Activated gamma-delta T cell (primary cell): ENCODE data around the gene SH3RF1.

Experiments
- DNase-seq: peaks from one replicate; lab custom pipeline; 2025; lab: John Stamatoyannopoulos, UW

SH3RF1 gene

GRCh38 chr4:169064296-169064695 is 206.5 kb downstream of the SH3RF1 start:
- no peak for DNase-seq

GRCh38 chr4:169063441-169063840 is 207.3 kb downstream of the SH3RF1 start:
- DNase-seq, result no peak

GRCh38 chr4:169062897-169063244 is 207.9 kb downstream of the SH3RF1 start:
- no peak for DNase-seq

GRCh38 chr4:169061386-169061785 is 209.4 kb downstream of the SH3RF1 start:
- no peak for DNase-seq

GRCh38 chr4:169060391-169061091 is 210.2 kb downstream of the SH3RF1 start:
- no peak for DNase-seq

GRCh38 chr4:169059306-169060211 is 211.2 kb downstream of the SH3RF1 start:
- DNase-seq, result no peak

GRCh38 chr4:169058312-169058711 is 212.4 kb downstream of the SH3RF1 start:
- DNase-seq, result no peak

- no peak for DNase-seq
These were observed 215.9 kb downstream of the SH3RF1 start for GRCh38 chr4:169054879-169055278.

GRCh38 chr4:169052594-169052945 is 218.2 kb downstream of the SH3RF1 start:
- no peak for DNase-seq

- no peak for DNase-seq
These were observed 218.8 kb downstream of the SH3RF1 start for GRCh38 chr4:169051761-169052593.

- DNase-seq, result no peak
These were observed 219.6 kb downstream of the SH3RF1 start for GRCh38 chr4:169050881-169051760.

- no peak for DNase-seq
These were observed 220.5 kb downstream of the SH3RF1 start for GRCh38 chr4:169050284-169050683.

- no peak for DNase-seq
These were observed 221.8 kb downstream of the SH3RF1 start for GRCh38 chr4:169048868-169049414.

- DNase-seq, result no peak
These were observed 222.8 kb downstream of the SH3RF1 start for GRCh38 chr4:169047956-169048355.

GRCh38 chr4:169045862-169046584 is 224.7 kb downstream of the SH3RF1 start:
- DNase-seq, result no peak

GRCh38 chr4:169044714-169045447 is 225.9 kb downstream of the SH3RF1 start:
- no peak for DNase-seq
